Measurements from ENCODE around the gene NXNL1. TPM values are rescaled to one million over a fixed set of nuclear protein-coding genes. Genes with fewer than 3 reads are reported as not detected.

NXNL1 gene
- total and polyA plus RNA-seq, 2 donors (not counting 3 experiments of a cell fraction or from before 2014, with no cell fraction given): not detected

GRCh38 chr19:17487284-17488121 lies 26.8 kb upstream of the NXNL1 start:
- H3K9ac ChIP-seq (replicated peaks; ENCODE audit: extremely low read depth, insufficient read depth, low read length): no peak overlapping the region
- no peak overlapping the region for H2AFZ ChIP-seq (ENCODE audit: low read depth, low read length)
- no peaks in the 10 kb centered on the region for H3K27me3 ChIP-seq (ENCODE audit: control insufficient read depth in 2 of 2, insufficient read depth in 2 of 2, low read length in 2 of 2)
- BruUV-seq (replicated peaks): no TSS peak
- DNase-seq (ENCODE audit: low read depth, low spot score): no peak
- dilution Hi-C loops (cut with MboI; ENCODE audit: extremely low pct_ligation_motif_present, low sequenced_read_pairs): no loop called here
- POLR2A ChIA-PET: no interaction called here
- CTCF ChIA-PET: no interaction called here
- H3K4me2 ChIP-seq (ENCODE audit: insufficient read depth, low read length): no peak overlapping the region
- no peaks in the 10 kb centered on the region for H4K20me1 ChIP-seq (replicated peaks; ENCODE audit: control insufficient read depth, extremely low read depth, insufficient read depth, low read length)
- no peaks in the 10 kb centered on the region for H3K9me3 ChIP-seq (replicated peaks; ENCODE audit: control insufficient read depth, insufficient read depth, low read length)
- no peak overlapping the region for H3K27ac ChIP-seq (ENCODE audit: insufficient read depth, low read depth, low read length)
- peaks cover 17% of the 10 kb centered on the region for H3K4me1 ChIP-seq (ENCODE audit: control insufficient read depth, extremely low read depth, insufficient read depth, low read length)
- H3K9me1 ChIP-seq (replicated peaks; ENCODE audit: control insufficient read depth, extremely low read depth, insufficient read depth, low read length): no peaks in the 10 kb centered on the region
- intact Hi-C loops (cut with micrococcal nuclease): loop anchor here (2.0 kb wide), 1 partner anchor 17 kb away; the partner anchor contains the start of gene SLC27A1
- FAIRE-seq: no peak
- no peak overlapping the region for H3K4me3 ChIP-seq (replicated peaks in 1 of 3; ENCODE audit: insufficient read depth in 1 of 3, low read depth in 1 of 3, low read length in 3 of 3)
- H3K79me2 ChIP-seq (ENCODE audit: control insufficient read depth, insufficient read depth, low read length): no peaks in the 10 kb centered on the region
- TF ChIP-seq JUN (IDR thresholded peaks at IDR 0.05; ENCODE audit: borderline replicate concordance, insufficient read depth, insufficient read length, low read depth) (no peak), FOS (IDR thresholded peaks at IDR 0.05; ENCODE audit: borderline replicate concordance, insufficient read depth, low read length) (no peak), MAX (IDR thresholded peaks at IDR 0.05; ENCODE audit: insufficient read depth, insufficient read length) (no peak), POLR2A (IDR thresholded peaks at IDR 0.05; ENCODE audit: low read depth, low read length) (no peak), MYC (IDR thresholded peaks at IDR 0.05; ENCODE audit: low read depth, low read length) (no peak), POLR2AphosphoS5 (IDR thresholded peaks at IDR 0.05; ENCODE audit: insufficient read depth, low read depth, low read length) (no peak), GATA2 (IDR thresholded peaks at IDR 0.05; ENCODE audit: insufficient read depth, insufficient read length, low read depth, low read length) (no peak), CTCF (IDR thresholded peaks at IDR 0.05; ENCODE audit: extremely low read depth in 1 of 2, insufficient read depth in 1 of 2, low read depth in 1 of 2, low read length in 2 of 2) (no peak), EZH2 (IDR thresholded peaks at IDR 0.05; ENCODE audit: borderline replicate concordance, low read depth, low read length, severe bottlenecking) (no peak)
- H3K36me3 ChIP-seq (ENCODE audit: control insufficient read depth in 2 of 2, extremely low read depth in 1 of 2, insufficient read depth in 2 of 2, low read length in 2 of 2): no peaks in the 10 kb centered on the region
